GM18907 (cell line): ENCODE measurements around the gene CDH13.

Experiments
- ATAC-seq: cut with Tn5 transposase; IDR thresholded peaks from one replicate; pipeline ENCODE4 v1.9.1; 2021; ENCODE audit warnings: mild to moderate bottlenecking, moderate library complexity; ENCODE audit not compliant: unreplicated experiment

CDH13 gene

GRCh38 chr16:83720213-83720612 lies 1093.4 kb downstream of the CDH13 start:
- no peak for ATAC-seq

- no peak for ATAC-seq
Measured at GRCh38 chr16:83720981-83721380, 1094.2 kb downstream of the CDH13 start.

- no peak for ATAC-seq
Measured at GRCh38 chr16:83721676-83722075, 1094.9 kb downstream of the CDH13 start.

- ATAC-seq, result no peak
Measured at GRCh38 chr16:83722456-83723183, 1095.9 kb downstream of the CDH13 start.

GRCh38 chr16:83723244-83723643 lies 1096.5 kb downstream of the CDH13 start:
- ATAC-seq, result no peak

GRCh38 chr16:83723901-83724300 lies 1097.1 kb downstream of the CDH13 start:
- no peak for ATAC-seq

GRCh38 chr16:83724585-83724984 lies 1097.8 kb downstream of the CDH13 start:
- ATAC-seq, result no peak

- no peak for ATAC-seq
Measured at GRCh38 chr16:83725313-83725712, 1098.5 kb downstream of the CDH13 start.

- ATAC-seq, result no peak
Measured at GRCh38 chr16:83727018-83727417, 1100.2 kb downstream of the CDH13 start.

- ATAC-seq, result no peak
Measured at GRCh38 chr16:83727751-83728352, 1101.1 kb downstream of the CDH13 start.

GRCh38 chr16:83728492-83728891 lies 1101.7 kb downstream of the CDH13 start:
- no peak for ATAC-seq

- no peak for ATAC-seq
Measured at GRCh38 chr16:83730812-83731211, 1104.0 kb downstream of the CDH13 start.

- ATAC-seq, result no peak
Measured at GRCh38 chr16:83732536-83732935, 1105.8 kb downstream of the CDH13 start.

GRCh38 chr16:83733301-83733700 lies 1106.5 kb downstream of the CDH13 start:
- no peak for ATAC-seq

GRCh38 chr16:83734136-83734535 lies 1107.4 kb downstream of the CDH13 start:
- no peak for ATAC-seq

- no peak for ATAC-seq
Measured at GRCh38 chr16:83737729-83738354, 1111.1 kb downstream of the CDH13 start.

- ATAC-seq, result no peak
Measured at GRCh38 chr16:83738923-83739503, 1112.2 kb downstream of the CDH13 start.

- ATAC-seq, result no peak
Measured at GRCh38 chr16:83742124-83742899, 1115.5 kb downstream of the CDH13 start.

GRCh38 chr16:83743241-83743640 lies 1116.5 kb downstream of the CDH13 start:
- no peak for ATAC-seq

GRCh38 chr16:83743720-83744119 lies 1117.0 kb downstream of the CDH13 start:
- ATAC-seq, result no peak

GRCh38 chr16:83744441-83744981 lies 1117.7 kb downstream of the CDH13 start:
- no peak for ATAC-seq
